Upper lobe of left lung (tissue), 4 donors: Measurements from ENCODE around the gene TF.

Experiments
- CTCF ChIP-seq, 6 experiments: fragments of 450-650 bp in 4 of 6; fragments of 200-600 bp in 2 of 6; sonication (generic) in 2 of 6; IDR thresholded peaks; one replicate each; pipeline ENCODE4 v1.5.1; 2016 to 2019; ENCODE audit warnings: antibody characterized with exemption in 6 of 6
- EP300 ChIP-seq, 4 donors: sonication (generic); formaldehyde crosslinking; IDR thresholded peaks; one replicate each; pipeline ENCODE4 v1.5.1; 2017; ENCODE audit warnings: antibody characterized with exemption in 4 of 4, control low read depth in 2 of 4
- POLR2A ChIP-seq, 4 donors: fragments of 450-650 bp; IDR thresholded peaks; one replicate each; pipeline ENCODE4 v1.5.1; 2016 to 2017; ENCODE audit warnings: antibody characterized with exemption in 4 of 4, mild to moderate bottlenecking in 2 of 4
- POLR2AphosphoS5 ChIP-seq, 2 donors: sonication (generic); formaldehyde crosslinking; IDR thresholded peaks; one replicate each; pipeline ENCODE4 v1.5.1; 2017; ENCODE audit warnings: antibody characterized with exemption in 2 of 2

- no peak for TF ChIP-seq CTCF (IDR thresholded peaks at IDR 0.05)
- TF ChIP-seq EP300 (IDR thresholded peaks at IDR 0.05) = no peak
- no peak for TF ChIP-seq POLR2A (IDR thresholded peaks at IDR 0.05)
- no peak for TF ChIP-seq POLR2AphosphoS5 (IDR thresholded peaks at IDR 0.05)
Measured at GRCh38 chr3:133697960-133698359, 48.2 kb upstream of the TF start.
